ENCODE measurements around the gene SELENON.

Gene SELENON

DNA sequence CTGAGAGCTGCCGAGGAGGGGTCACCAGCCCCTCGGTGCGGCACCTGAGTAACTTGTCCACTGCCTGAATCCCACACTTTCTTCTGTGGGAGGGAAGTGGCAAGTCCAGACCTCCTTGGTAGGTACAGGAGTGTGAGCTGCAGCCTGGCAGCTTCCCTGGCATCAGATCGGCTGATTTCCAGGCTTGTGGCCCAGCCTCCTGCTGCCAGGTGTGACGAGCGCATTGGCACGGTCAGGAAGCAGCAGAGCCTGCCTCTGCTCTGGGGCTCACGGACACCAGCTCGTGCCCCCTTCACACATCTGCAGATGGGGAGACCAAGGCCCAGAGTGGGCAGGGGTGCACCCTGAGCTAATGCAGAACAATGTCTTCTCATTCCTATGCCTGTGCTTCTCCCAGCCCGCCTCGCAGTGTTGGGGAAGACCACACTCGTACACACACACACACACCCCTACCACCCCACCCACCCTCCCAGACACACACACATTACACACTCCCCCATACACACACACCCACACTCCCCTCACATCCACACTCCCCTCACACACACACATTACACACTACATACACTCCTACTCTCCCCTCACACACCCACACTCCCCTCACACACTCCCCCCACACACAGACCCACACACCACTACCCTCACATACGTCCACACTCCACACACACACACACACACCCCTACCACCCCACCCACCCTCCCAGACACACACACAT lies 33.1 kb upstream of the SELENON start:
- no peaks in the 10 kb centered on the region for H3K27me3 ChIP-seq (ENCODE audit: insufficient read depth, poor library complexity, severe bottlenecking)
- no peak for TF ChIP-seq GABPA (IDR thresholded peaks at IDR 0.05; ENCODE audit: low read depth)
- TF ChIP-seq POLR2AphosphoS5 (IDR thresholded peaks at IDR 0.05; ENCODE audit: low read depth), result no peak
- TF ChIP-seq SPI1 (IDR thresholded peaks at IDR 0.05; ENCODE audit: borderline replicate concordance, low read depth), result no peak
- TF ChIP-seq, protein P1, sequence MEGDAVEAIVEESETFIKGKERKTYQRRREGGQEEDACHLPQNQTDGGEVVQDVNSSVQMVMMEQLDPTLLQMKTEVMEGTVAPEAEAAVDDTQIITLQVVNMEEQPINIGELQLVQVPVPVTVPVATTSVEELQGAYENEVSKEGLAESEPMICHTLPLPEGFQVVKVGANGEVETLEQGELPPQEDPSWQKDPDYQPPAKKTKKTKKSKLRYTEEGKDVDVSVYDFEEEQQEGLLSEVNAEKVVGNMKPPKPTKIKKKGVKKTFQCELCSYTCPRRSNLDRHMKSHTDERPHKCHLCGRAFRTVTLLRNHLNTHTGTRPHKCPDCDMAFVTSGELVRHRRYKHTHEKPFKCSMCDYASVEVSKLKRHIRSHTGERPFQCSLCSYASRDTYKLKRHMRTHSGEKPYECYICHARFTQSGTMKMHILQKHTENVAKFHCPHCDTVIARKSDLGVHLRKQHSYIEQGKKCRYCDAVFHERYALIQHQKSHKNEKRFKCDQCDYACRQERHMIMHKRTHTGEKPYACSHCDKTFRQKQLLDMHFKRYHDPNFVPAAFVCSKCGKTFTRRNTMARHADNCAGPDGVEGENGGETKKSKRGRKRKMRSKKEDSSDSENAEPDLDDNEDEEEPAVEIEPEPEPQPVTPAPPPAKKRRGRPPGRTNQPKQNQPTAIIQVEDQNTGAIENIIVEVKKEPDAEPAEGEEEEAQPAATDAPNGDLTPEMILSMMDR (IDR thresholded peaks at IDR 0.05; ENCODE audit: insufficient read depth, low read length), result no peak
- TF ChIP-seq, protein P2, sequence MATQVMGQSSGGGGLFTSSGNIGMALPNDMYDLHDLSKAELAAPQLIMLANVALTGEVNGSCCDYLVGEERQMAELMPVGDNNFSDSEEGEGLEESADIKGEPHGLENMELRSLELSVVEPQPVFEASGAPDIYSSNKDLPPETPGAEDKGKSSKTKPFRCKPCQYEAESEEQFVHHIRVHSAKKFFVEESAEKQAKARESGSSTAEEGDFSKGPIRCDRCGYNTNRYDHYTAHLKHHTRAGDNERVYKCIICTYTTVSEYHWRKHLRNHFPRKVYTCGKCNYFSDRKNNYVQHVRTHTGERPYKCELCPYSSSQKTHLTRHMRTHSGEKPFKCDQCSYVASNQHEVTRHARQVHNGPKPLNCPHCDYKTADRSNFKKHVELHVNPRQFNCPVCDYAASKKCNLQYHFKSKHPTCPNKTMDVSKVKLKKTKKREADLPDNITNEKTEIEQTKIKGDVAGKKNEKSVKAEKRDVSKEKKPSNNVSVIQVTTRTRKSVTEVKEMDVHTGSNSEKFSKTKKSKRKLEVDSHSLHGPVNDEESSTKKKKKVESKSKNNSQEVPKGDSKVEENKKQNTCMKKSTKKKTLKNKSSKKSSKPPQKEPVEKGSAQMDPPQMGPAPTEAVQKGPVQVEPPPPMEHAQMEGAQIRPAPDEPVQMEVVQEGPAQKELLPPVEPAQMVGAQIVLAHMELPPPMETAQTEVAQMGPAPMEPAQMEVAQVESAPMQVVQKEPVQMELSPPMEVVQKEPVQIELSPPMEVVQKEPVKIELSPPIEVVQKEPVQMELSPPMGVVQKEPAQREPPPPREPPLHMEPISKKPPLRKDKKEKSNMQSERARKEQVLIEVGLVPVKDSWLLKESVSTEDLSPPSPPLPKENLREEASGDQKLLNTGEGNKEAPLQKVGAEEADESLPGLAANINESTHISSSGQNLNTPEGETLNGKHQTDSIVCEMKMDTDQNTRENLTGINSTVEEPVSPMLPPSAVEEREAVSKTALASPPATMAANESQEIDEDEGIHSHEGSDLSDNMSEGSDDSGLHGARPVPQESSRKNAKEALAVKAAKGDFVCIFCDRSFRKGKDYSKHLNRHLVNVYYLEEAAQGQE (IDR thresholded peaks at IDR 0.05; ENCODE audit: insufficient replicate concordance, low read depth), result no peak
- H3K27ac ChIP-seq (replicated peaks), result no peak overlapping the region
- H3K4me3 ChIP-seq (replicated peaks; ENCODE audit: insufficient read depth, low read length), result no peak overlapping the region
- DNase-seq (ENCODE audit: low read depth in 1 of 2, low spot score in 1 of 2), result no peak

DNA sequence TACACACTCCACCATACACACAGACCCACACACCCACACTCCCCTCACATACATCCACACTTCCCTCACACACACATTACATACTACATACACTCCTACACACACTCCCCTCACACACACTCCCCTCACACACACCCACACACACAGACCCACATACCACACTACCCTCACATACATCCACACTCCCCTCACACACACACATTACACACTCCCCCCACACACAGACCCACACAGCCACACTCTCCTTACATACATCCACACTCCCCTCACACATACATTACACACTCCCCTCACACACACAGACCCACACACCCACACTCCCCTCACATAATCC lies 32.6 kb upstream of the SELENON start:
- Histone ChIP-seq H3K4me3 (replicated peaks; ENCODE audit: insufficient read depth, low read length) (no peak overlapping the region), H3K27ac (replicated peaks) (no peak overlapping the region), H3K27me3 (ENCODE audit: insufficient read depth, poor library complexity, severe bottlenecking) (no peaks in the 10 kb centered on the region)
- DNase-seq (ENCODE audit: low read depth in 1 of 2, low spot score in 1 of 2), result no peak
- TF ChIP-seq, protein P2 (IDR thresholded peaks at IDR 0.05; ENCODE audit: insufficient replicate concordance, low read depth), result no peak
- no peak for TF ChIP-seq SPI1 (IDR thresholded peaks at IDR 0.05; ENCODE audit: borderline replicate concordance, low read depth)

DNA sequence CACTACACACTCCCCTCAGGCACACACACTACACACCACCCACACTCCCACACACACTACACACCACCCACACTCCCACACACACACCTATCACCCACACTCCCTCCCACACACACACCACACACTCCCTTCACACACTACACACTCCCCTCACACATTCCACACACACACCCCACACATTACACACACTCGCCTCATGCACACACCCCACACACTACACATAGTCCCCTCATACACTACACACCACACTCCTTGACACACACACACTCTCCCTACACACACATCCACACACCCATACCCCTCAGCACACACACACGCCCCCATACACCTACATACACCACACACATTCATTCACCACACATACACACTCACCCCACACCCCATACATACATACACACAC lies 31.0 kb upstream of the SELENON start:
- TF ChIP-seq, protein P1 (IDR thresholded peaks at IDR 0.05; ENCODE audit: insufficient read depth, low read length), result no peak
- TF ChIP-seq SPI1 (IDR thresholded peaks at IDR 0.05; ENCODE audit: borderline replicate concordance, low read depth), result no peak
- TF ChIP-seq, protein P2 (IDR thresholded peaks at IDR 0.05; ENCODE audit: insufficient replicate concordance, low read depth), result no peak
- no peak for TF ChIP-seq GABPA (IDR thresholded peaks at IDR 0.05; ENCODE audit: low read depth)
- no peak for TF ChIP-seq POLR2AphosphoS5 (IDR thresholded peaks at IDR 0.05; ENCODE audit: low read depth)
- DNase-seq (ENCODE audit: low read depth in 1 of 2, low spot score in 1 of 2), result no peak
- Histone ChIP-seq H3K4me3 (replicated peaks; ENCODE audit: insufficient read depth, low read length) (no peak overlapping the region), H3K27me3 (ENCODE audit: insufficient read depth, poor library complexity, severe bottlenecking) (no peaks in the 10 kb centered on the region), H3K27ac (replicated peaks) (no peak overlapping the region)
